Psoas muscle (tissue), 8 donors: ENCODE results near the gene ZNF385B. TPM values are rescaled to one million over a fixed set of nuclear protein-coding genes. Genes with fewer than 3 reads are reported as not detected.

Source experiments
- ATAC-seq, 4 donors: fragments of 200-7000 bp; cut with Tn5 transposase; one replicate each; pipeline ENCODE4 v1.9.1; 2020; ENCODE audit warnings: moderate library complexity in 3 of 4, mild to moderate bottlenecking in 2 of 4
- DNase-seq, 2 donors: peaks; one replicate each; pipeline ENCODE4 v3.0.0-alpha.2; 2020
- H3K27ac ChIP-seq: fragments of 200-600 bp; one replicate; pipeline ENCODE4 v1.8.0; 2022
- H3K27me3 ChIP-seq, 3 donors: fragments of 200-600 bp in 1 of 3; one replicate each; pipeline versions ENCODE4 v1.6.1 to v1.8.0; 2013 to 2022; ENCODE audit warnings: low read length in 2 of 3, mild to moderate bottlenecking in 2 of 3, moderate library complexity in 1 of 3; ENCODE audit not compliant: insufficient read depth in 3 of 3
- H3K36me3 ChIP-seq, 2 donors: fragments of 200-600 bp in 1 of 2; one replicate each; pipeline versions ENCODE4 v1.6.1 to v1.8.0; 2013 to 2022; ENCODE audit warnings: low read depth in 1 of 2, mild to moderate bottlenecking in 1 of 2, moderate library complexity in 1 of 2; ENCODE audit not compliant: insufficient read depth in 1 of 2
- H3K4me1 ChIP-seq: fragments of 200-600 bp; one replicate; pipeline ENCODE4 v1.8.0; 2022
- H3K4me3 ChIP-seq: fragments of 200-600 bp; one replicate; pipeline ENCODE4 v1.8.0; 2022; ENCODE audit warnings: mild to moderate bottlenecking
- H3K9me3 ChIP-seq: fragments of 200-600 bp; one replicate; pipeline ENCODE4 v1.8.0; 2022
- WGBS, 3 donors: extraction: QIAGEN DNeasy Blood & Tissue Kit; methylation state at CpG; one replicate each; pipeline versions ENCODE4 v1.1.6 to v1.1.7; 2013; 5-methylcytosine and 5-hydroxymethylcytosine counted together
- intact Hi-C, 2 donors: fragments of 100-400 bp; cut with DNase I; formaldehyde crosslinking; loops; one replicate each; pipeline versions ENCODE4 v1.11.0 to v1.14.2; 2022
- polyA plus RNA-seq, 3 donors: library from polyadenylated mRNA; stranded (reverse); fragments of 200-250 nt; gene quantifications; one replicate each; pipeline ENCODE4 v1.2.3, GENCODE V29; 2013
- total RNA-seq, 4 donors: library from RNA; stranded (reverse); fragmentation: NEBNext Ultra II Directional in 2 of 4; extraction: Animal tissue kit (Norgen Biotek cat#: 25700) in 2 of 4; gene quantifications; one replicate each; pipeline versions ENCODE4 v1.2.1 to v1.2.4, GENCODE V29; 2021 to 2023
- TF ChIP-seq, protein P1 (sequence below): fragments of 200-600 bp; IDR thresholded peaks from one replicate; pipeline ENCODE4 v1.8.0; 2022; ENCODE audit warnings: antibody characterized with exemption
- donor health status: healthy with polysubstance abuse.
- donor health status: DM: no; HTN: no; CAD: no; lungs with moderate emphysema.
- donor health status: Bipolar disorder and iron deficiency.
- donor health status: healthy.
- donor health status: DM: yes; HTN: yes; CAD: no.
- donor health status: DM: no; HTN: no; CAD: no.
- donor health status: DM: no; HTN: no; CAD: no.
- donor health status: DM: yes; HTN: yes; CAD: no.

The ZNF385B gene
- total and polyA plus RNA-seq, 7 donors, result 8.8 to 42.9 (median 18.1) TPM

DNA sequence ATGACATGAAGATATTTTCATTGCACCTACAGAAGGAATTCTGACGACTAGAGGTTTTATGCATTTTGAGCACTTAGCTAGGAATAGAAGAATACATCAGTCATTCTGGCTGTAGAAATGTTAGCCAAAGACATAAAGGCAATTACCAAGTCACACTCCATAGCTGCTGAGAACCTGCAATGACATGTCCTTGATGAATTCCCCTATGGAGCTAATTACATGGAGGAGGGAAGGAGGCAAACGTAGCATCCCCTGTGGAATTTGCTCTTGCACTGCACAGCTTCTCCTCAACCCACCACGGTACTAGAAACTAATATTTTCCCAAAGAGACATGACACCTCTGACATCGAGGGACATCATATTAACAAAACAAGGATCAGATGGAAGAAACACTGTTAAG is 422.8 kb downstream of the ZNF385B start:
- Histone ChIP-seq H3K4me3 (no peak overlapping the region), H3K9me3 (no peaks in the 10 kb centered on the region), H3K4me1 (no peaks in the 10 kb centered on the region), H3K36me3 (peaks cover 0 to 7% of the 10 kb centered on the region in 2 donors), H3K27ac (no peak overlapping the region), H3K27me3 (no peaks in the 10 kb centered on the region)
- ATAC-seq (no peak), DNase-seq (no peak)
- intact Hi-C loops, result no loop called here
- WGBS, 3 donors, result 49 to 54% (median 52%) methylated on average over 4 of the region's 4 CpGs
- TF ChIP-seq, protein P1, sequence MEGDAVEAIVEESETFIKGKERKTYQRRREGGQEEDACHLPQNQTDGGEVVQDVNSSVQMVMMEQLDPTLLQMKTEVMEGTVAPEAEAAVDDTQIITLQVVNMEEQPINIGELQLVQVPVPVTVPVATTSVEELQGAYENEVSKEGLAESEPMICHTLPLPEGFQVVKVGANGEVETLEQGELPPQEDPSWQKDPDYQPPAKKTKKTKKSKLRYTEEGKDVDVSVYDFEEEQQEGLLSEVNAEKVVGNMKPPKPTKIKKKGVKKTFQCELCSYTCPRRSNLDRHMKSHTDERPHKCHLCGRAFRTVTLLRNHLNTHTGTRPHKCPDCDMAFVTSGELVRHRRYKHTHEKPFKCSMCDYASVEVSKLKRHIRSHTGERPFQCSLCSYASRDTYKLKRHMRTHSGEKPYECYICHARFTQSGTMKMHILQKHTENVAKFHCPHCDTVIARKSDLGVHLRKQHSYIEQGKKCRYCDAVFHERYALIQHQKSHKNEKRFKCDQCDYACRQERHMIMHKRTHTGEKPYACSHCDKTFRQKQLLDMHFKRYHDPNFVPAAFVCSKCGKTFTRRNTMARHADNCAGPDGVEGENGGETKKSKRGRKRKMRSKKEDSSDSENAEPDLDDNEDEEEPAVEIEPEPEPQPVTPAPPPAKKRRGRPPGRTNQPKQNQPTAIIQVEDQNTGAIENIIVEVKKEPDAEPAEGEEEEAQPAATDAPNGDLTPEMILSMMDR, result no peak

DNA sequence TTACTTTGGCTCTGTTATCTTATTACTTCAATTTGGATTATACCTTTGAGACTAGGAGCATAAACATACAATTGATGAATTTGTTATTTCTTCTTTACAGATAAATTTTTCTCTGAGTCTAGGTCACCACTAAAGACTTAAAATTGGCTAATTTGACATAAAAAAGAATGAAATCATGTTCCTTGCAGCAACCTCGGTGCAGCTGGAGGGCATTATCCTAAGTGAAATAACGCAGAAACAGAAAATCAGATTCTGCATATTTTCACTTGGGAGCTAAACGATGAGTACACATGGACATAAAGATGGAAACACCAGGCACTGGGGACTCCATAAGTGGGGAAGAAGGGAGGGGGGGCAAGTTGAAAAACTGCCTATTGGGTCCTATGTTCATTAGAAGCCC is 424.0 kb downstream of the ZNF385B start:
- DNase-seq, result no peak
- H3K36me3 ChIP-seq, result no peaks in the 10 kb centered on the region
- intact Hi-C loops, result no loop called here
- WGBS, 3 donors, result 76 to 79% (median 78%) methylated on average over 3 of the region's 3 CpGs
- TF ChIP-seq, protein P1, result no peak
- no peaks in the 10 kb centered on the region for H3K27me3 ChIP-seq
- no peak overlapping the region for H3K27ac ChIP-seq
- no peaks in the 10 kb centered on the region for H3K9me3 ChIP-seq
- no peak overlapping the region for H3K4me3 ChIP-seq
- no peak for ATAC-seq
- no peaks in the 10 kb centered on the region for H3K4me1 ChIP-seq

DNA sequence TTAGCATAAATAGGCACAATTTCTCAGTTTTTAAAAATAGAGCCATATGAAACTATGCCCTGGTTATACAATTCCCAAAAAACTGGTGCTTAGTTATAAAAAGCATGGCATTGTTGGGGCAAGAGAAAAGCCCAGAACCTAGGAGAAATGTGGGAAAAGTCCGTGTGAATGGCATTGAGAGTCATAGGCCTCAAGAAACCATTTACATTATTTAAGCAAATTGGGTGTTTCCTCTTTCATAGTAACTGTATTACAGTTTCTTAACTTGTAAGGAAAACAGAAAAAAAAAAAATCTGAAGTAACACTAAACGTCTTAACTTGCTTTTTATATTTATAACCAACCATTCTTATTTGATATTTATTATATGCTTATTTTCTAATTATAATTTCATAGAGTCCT is 425.8 kb downstream of the ZNF385B start:
- intact Hi-C loops, result no loop called here
- no peaks in the 10 kb centered on the region for H3K9me3 ChIP-seq
- ATAC-seq (no peak), DNase-seq (no peak)
- H3K27me3 ChIP-seq, result no peaks in the 10 kb centered on the region
- H3K4me3 ChIP-seq, result no peak overlapping the region
- no peaks in the 10 kb centered on the region for H3K36me3 ChIP-seq
- TF ChIP-seq, protein P1, result no peak
- H3K4me1 ChIP-seq, result no peaks in the 10 kb centered on the region
- no peak overlapping the region for H3K27ac ChIP-seq
- WGBS, 3 donors, result 66 to 77% (median 74%) methylated on average over 2 of the region's 2 CpGs

DNA sequence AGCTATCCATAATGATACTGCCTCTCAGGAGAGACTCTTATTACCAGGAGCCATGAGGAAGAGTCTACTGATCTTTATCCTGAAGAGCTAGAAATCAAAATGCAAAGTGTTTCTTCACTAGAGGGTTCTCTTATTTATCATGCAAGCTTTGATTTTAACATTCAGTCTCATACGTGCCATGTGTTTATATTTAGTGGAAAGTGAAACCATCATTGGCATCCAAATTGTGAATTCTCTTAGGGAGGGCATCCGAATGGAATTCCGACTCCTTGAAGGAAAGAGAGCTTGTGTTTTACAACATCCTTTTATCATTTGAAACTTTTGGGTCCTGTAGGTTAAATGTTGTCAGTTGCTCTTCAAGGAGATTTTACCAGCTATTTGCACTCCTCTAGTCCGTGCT is 426.4 kb downstream of the ZNF385B start:
- 60 to 72% (median 70%) methylated on average over 4 of the region's 4 CpGs for WGBS, 3 donors
- ATAC-seq (no peak), DNase-seq (no peak)
- intact Hi-C loops, result no loop called here
- no peaks in the 10 kb centered on the region for H3K27me3 ChIP-seq
- H3K9me3 ChIP-seq, result no peaks in the 10 kb centered on the region
- H3K4me1 ChIP-seq, result no peaks in the 10 kb centered on the region
- H3K27ac ChIP-seq, result no peak overlapping the region
- TF ChIP-seq, protein P1, result no peak
- no peak overlapping the region for H3K4me3 ChIP-seq
- H3K36me3 ChIP-seq, result no peaks in the 10 kb centered on the region

DNA sequence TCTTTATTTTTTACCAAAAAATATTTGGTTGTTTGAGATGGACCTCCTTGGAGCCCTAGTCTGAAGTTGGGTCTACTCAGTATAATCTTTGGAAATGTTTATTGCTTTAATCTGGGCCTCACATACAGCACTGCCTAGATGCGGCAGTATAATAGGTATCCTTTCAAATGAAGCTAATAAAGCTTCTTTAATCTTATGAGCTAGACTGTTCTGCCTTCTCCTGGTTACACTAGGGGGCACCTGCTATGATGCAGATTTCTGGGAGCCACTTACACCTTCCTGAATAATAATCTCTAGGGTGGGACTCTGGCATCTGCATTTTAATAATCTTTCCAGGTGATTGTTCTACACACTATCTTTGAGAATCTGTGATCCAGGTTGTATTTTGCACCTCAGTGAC is 427.1 kb downstream of the ZNF385B start:
- no peaks in the 10 kb centered on the region for H3K9me3 ChIP-seq
- intact Hi-C loops, result no loop called here
- H3K4me3 ChIP-seq, result no peak overlapping the region
- WGBS, 3 donors, result 99 to 100% (median 100%) methylated on average over 1 of the region's 1 CpG
- H3K27ac ChIP-seq, result no peak overlapping the region
- H3K27me3 ChIP-seq, result no peaks in the 10 kb centered on the region
- H3K4me1 ChIP-seq, result no peaks in the 10 kb centered on the region
- H3K36me3 ChIP-seq, result no peaks in the 10 kb centered on the region
- TF ChIP-seq, protein P1, result no peak
- DNase-seq (no peak), ATAC-seq (no peak)
